ENCODE measurements around the gene PASK. TPM values are rescaled to one million over a fixed set of nuclear protein-coding genes. Genes with fewer than 3 reads are reported as not detected.

The PASK gene
- total RNA-seq, 1 experiment from 2014 or later = 51.6 TPM

GRCh38 chr2:241160318-241160717 lies 11.0 kb upstream of the PASK start:
- in situ Hi-C loops (cut with HindIII; ENCODE audit: low pct_unique_long_range_greater_than_20kb, low sequenced_read_pairs) = no loop called here
- peaks cover 2% of the 10 kb centered on the region; the same call in 1 of the 2 replicates for H3K36me3 ChIP-seq (ENCODE audit: control insufficient read depth, insufficient read depth, low read length)
- ChIA-PET POLR2A (no interaction called here), CTCF (no interaction called here)
- no peak overlapping the region for H3K4me3 ChIP-seq (ENCODE audit: low read depth in 2 of 2, low read length in 2 of 2)
- TF ChIP-seq SIN3A (IDR thresholded peaks at IDR 0.05; ENCODE audit: borderline replicate concordance, insufficient read depth, low read depth, low read length) (no peak), POLR2AphosphoS5 (IDR thresholded peaks at IDR 0.05; ENCODE audit: low read depth, low read length) (no peak)
- no peaks in the 10 kb centered on the region for H3K9me3 ChIP-seq (ENCODE audit: control insufficient read depth, insufficient read depth, low read depth, low read length)
- H3K27ac ChIP-seq (ENCODE audit: low read length) = no peak overlapping the region
- no peaks in the 10 kb centered on the region for H3K27me3 ChIP-seq (ENCODE audit: control insufficient read depth, insufficient read depth, low read length)
- no peaks in the 10 kb centered on the region for H3K4me1 ChIP-seq (ENCODE audit: control insufficient read depth, insufficient read depth, low read length)
- no TSS peak for BruUV-seq (replicated peaks)
- DNase-seq (ENCODE audit: low read depth, low spot score) (no peak), ATAC-seq (no peak)
- intact Hi-C loops (cut with micrococcal nuclease; ENCODE audit: unreplicated experiment) = no loop called here

- in situ Hi-C loops (cut with HindIII; ENCODE audit: low pct_unique_long_range_greater_than_20kb, low sequenced_read_pairs) (no loop called here), intact Hi-C loops (cut with micrococcal nuclease; ENCODE audit: unreplicated experiment) (no loop called here)
- DNase-seq (ENCODE audit: low read depth, low spot score) (no peak), ATAC-seq (no peak)
- Histone ChIP-seq H3K4me3 (ENCODE audit: low read depth in 2 of 2, low read length in 2 of 2) (no peak overlapping the region), H3K4me1 (ENCODE audit: control insufficient read depth, insufficient read depth, low read length) (no peaks in the 10 kb centered on the region), H3K36me3 (ENCODE audit: control insufficient read depth, insufficient read depth, low read length) (0 out of 2 replicates have a peak, but pooled peaks cover 2% of the 10 kb centered on the region), H3K27ac (ENCODE audit: low read length) (no peak overlapping the region), H3K27me3 (ENCODE audit: control insufficient read depth, insufficient read depth, low read length) (no peaks in the 10 kb centered on the region), H3K9me3 (ENCODE audit: control insufficient read depth, insufficient read depth, low read depth, low read length) (no peaks in the 10 kb centered on the region)
- no peak for TF ChIP-seq SIN3A (IDR thresholded peaks at IDR 0.05; ENCODE audit: borderline replicate concordance, insufficient read depth, low read depth, low read length)
- TF ChIP-seq POLR2AphosphoS5 (IDR thresholded peaks at IDR 0.05; ENCODE audit: low read depth, low read length) = no peak
- no peak for TF ChIP-seq TCF7L2 (IDR thresholded peaks at IDR 0.05; ENCODE audit: low read depth, low read length)
- no peak for TF ChIP-seq CTCF (IDR thresholded peaks at IDR 0.05)
- TF ChIP-seq REST (IDR thresholded peaks at IDR 0.05; ENCODE audit: insufficient read depth in 1 of 2, low read depth in 2 of 2, low read length in 1 of 2) = no peak
- ChIA-PET POLR2A (no interaction called here), CTCF (no interaction called here)
- no TSS peak for BruUV-seq (replicated peaks)
These were observed 9.8 kb upstream of the PASK start for GRCh38 chr2:241159116-241159515.

- in situ Hi-C loops (cut with HindIII; ENCODE audit: low pct_unique_long_range_greater_than_20kb, low sequenced_read_pairs) (no loop called here), intact Hi-C loops (cut with micrococcal nuclease; ENCODE audit: unreplicated experiment) (no loop called here)
- 0 out of 2 replicates have a peak, but pooled peaks cover 2% of the 10 kb centered on the region for H3K36me3 ChIP-seq (ENCODE audit: control insufficient read depth, insufficient read depth, low read length)
- H3K9me3 ChIP-seq (ENCODE audit: control insufficient read depth, insufficient read depth, low read depth, low read length) = no peaks in the 10 kb centered on the region
- H3K4me3 ChIP-seq (ENCODE audit: low read depth in 2 of 2, low read length in 2 of 2) = no peak overlapping the region
- ChIA-PET POLR2A (no interaction called here), CTCF (no interaction called here)
- H3K4me1 ChIP-seq (ENCODE audit: control insufficient read depth, insufficient read depth, low read length) = no peaks in the 10 kb centered on the region
- H3K27ac ChIP-seq (ENCODE audit: low read length) = no peak overlapping the region
- DNase-seq (ENCODE audit: low read depth, low spot score) (no peak), ATAC-seq (no peak)
- no peak for TF ChIP-seq CTCF (IDR thresholded peaks at IDR 0.05)
- TF ChIP-seq SIN3A (IDR thresholded peaks at IDR 0.05; ENCODE audit: borderline replicate concordance, insufficient read depth, low read depth, low read length) = no peak
- TF ChIP-seq TCF7L2 (IDR thresholded peaks at IDR 0.05; ENCODE audit: low read depth, low read length) = no peak
- BruUV-seq (replicated peaks) = no TSS peak
- no peaks in the 10 kb centered on the region for H3K27me3 ChIP-seq (ENCODE audit: control insufficient read depth, insufficient read depth, low read length)
These were observed 9.3 kb upstream of the PASK start for GRCh38 chr2:241158546-241158900.
